ENCODE data around the gene CHID1.

GRCh38 chr11:929405-929804 lies 18.8 kb upstream of the CHID1 start:
- TF ChIP-seq POLR2AphosphoS5 (IDR thresholded peaks at IDR 0.05; ENCODE audit: low read depth, low read length), result no peak
- TF ChIP-seq CBX5 (IDR thresholded peaks at IDR 0.05; ENCODE audit: low read depth, low read length), result no peak
- no peak for TF ChIP-seq CTCF (IDR thresholded peaks at IDR 0.05; ENCODE audit: control extremely low read depth in 1 of 3, insufficient read depth in 1 of 3, low read depth in 1 of 3, low read length in 3 of 3)
- TF ChIP-seq TEAD4 (IDR thresholded peaks at IDR 0.05; ENCODE audit: low read depth, low read length), result no peak
